ENCODE data around the gene CCSER1. TPM values are rescaled to one million over a fixed set of nuclear protein-coding genes. Genes with fewer than 3 reads are reported as not detected.

The CCSER1 gene
- total and polyA plus RNA-seq, 2 experiments from 2014 or later, result 5.2 to 23.4 TPM

- Histone ChIP-seq H3K36me3 (replicated peaks; ENCODE audit: insufficient read depth, low read depth) (no peaks in the 10 kb centered on the region), H3K9me3 (ENCODE audit: low read depth) (no peaks in the 10 kb centered on the region), H4K20me1 (ENCODE audit: insufficient read depth, poor library complexity, severe bottlenecking) (no peaks in the 10 kb centered on the region), H3K4me2 (no peak overlapping the region), H3K79me2 (no peaks in the 10 kb centered on the region), H3K27ac (no peak overlapping the region), H3K4me1 (ENCODE audit: insufficient read depth) (no peaks in the 10 kb centered on the region), H3K27me3 (no peaks in the 10 kb centered on the region), H3K4me3 (no peak overlapping the region), H2AFZ (no peak overlapping the region), H3K9me2 (replicated peaks; ENCODE audit: insufficient read depth) (no peaks in the 10 kb centered on the region)
- 81% methylated on average over 3 of the region's 3 CpGs for WGBS (ENCODE audit: low lambda C conversion rate, missing lambda C conversion rate)
- DNase-seq (ENCODE audit: low spot score), result no peak
- TF ChIP-seq EZH2 (IDR thresholded peaks at IDR 0.05; ENCODE audit: borderline replicate concordance) (no peak), EZH2phosphoT487 (IDR thresholded peaks at IDR 0.05; ENCODE audit: low read depth, severe bottlenecking, unreplicated experiment) (no peak), CTCF (IDR thresholded peaks at IDR 0.05; ENCODE audit: poor library complexity) (no peak)
These were observed 218.5 kb downstream of the CCSER1 start for GRCh38 chr4:90345549-90346215.

- Histone ChIP-seq H3K4me1 (ENCODE audit: insufficient read depth) (no peaks in the 10 kb centered on the region), H4K20me1 (ENCODE audit: insufficient read depth, poor library complexity, severe bottlenecking) (no peaks in the 10 kb centered on the region), H3K27ac (no peak overlapping the region), H2AFZ (no peak overlapping the region), H3K9me3 (ENCODE audit: low read depth) (no peaks in the 10 kb centered on the region), H3K27me3 (no peaks in the 10 kb centered on the region), H3K9me2 (replicated peaks; ENCODE audit: insufficient read depth) (no peaks in the 10 kb centered on the region), H3K4me2 (no peak overlapping the region), H3K36me3 (replicated peaks; ENCODE audit: insufficient read depth, low read depth) (no peaks in the 10 kb centered on the region), H3K4me3 (no peak overlapping the region), H3K79me2 (no peaks in the 10 kb centered on the region)
- WGBS (ENCODE audit: low lambda C conversion rate, missing lambda C conversion rate), result 70% methylated on average over 2 of the region's 2 CpGs
- no peak for TF ChIP-seq CTCF (IDR thresholded peaks at IDR 0.05; ENCODE audit: poor library complexity)
- no peak for TF ChIP-seq EZH2 (IDR thresholded peaks at IDR 0.05; ENCODE audit: borderline replicate concordance)
- no peak for TF ChIP-seq EZH2phosphoT487 (IDR thresholded peaks at IDR 0.05; ENCODE audit: low read depth, severe bottlenecking, unreplicated experiment)
- DNase-seq (ENCODE audit: low spot score), result no peak
These were observed 222.4 kb downstream of the CCSER1 start for GRCh38 chr4:90349636-90350035.

- Histone ChIP-seq H3K36me3 (replicated peaks; ENCODE audit: insufficient read depth, low read depth) (no peaks in the 10 kb centered on the region), H3K9me2 (replicated peaks; ENCODE audit: insufficient read depth) (no peaks in the 10 kb centered on the region), H2AFZ (peak overlapping the region; percentile 45), H3K79me2 (no peaks in the 10 kb centered on the region), H3K4me3 (no peak overlapping the region), H3K9me3 (ENCODE audit: low read depth) (no peaks in the 10 kb centered on the region), H3K27ac (no peak overlapping the region), H3K4me1 (ENCODE audit: insufficient read depth) (no peaks in the 10 kb centered on the region), H3K27me3 (no peaks in the 10 kb centered on the region), H4K20me1 (ENCODE audit: insufficient read depth, poor library complexity, severe bottlenecking) (no peaks in the 10 kb centered on the region), H3K4me2 (peak overlapping the region; percentile 58)
- no peak for TF ChIP-seq EZH2phosphoT487 (IDR thresholded peaks at IDR 0.05; ENCODE audit: low read depth, severe bottlenecking, unreplicated experiment)
- peak; percentile 75 for TF ChIP-seq CTCF (IDR thresholded peaks at IDR 0.05; ENCODE audit: poor library complexity)
- 23% methylated on average over 3 of the region's 3 CpGs for WGBS (ENCODE audit: low lambda C conversion rate, missing lambda C conversion rate)
- peak; percentile 58 for DNase-seq (ENCODE audit: low spot score)
These were observed 230.0 kb downstream of the CCSER1 start for GRCh38 chr4:90357117-90357710.

Data from hepatocyte (in vitro differentiated cells).